AG04449 (cell line): ENCODE measurements around the gene L3MBTL3.
"Not testable (repeated sequence)": the region's sequence is repeated elsewhere in the genome, so short reads cannot be mapped to it uniquely, and the experiment has no call there.

Experiments used
- CTCF ChIA-PET: fragments of 350-600 bp; formaldehyde crosslinking; extraction: SDS; loops from one replicate; lab custom pipeline; 2021; ENCODE audit warnings: antibody characterized with exemption; lab: Yijun Ruan, JAX
- POLR2A ChIA-PET: fragments of 400-600, 350-600 bp; formaldehyde crosslinking; extraction: SDS; loops from one replicate; lab custom pipeline; 2020; ENCODE audit warnings: antibody characterized with exemption, inconsistent platforms; lab: Yijun Ruan, JAX
- DNase-seq: peaks from one replicate; pipeline ENCODE4 v3.0.0-alpha.2; 2010; ENCODE audit warnings: low read depth, low spot score
- H3K4me3 ChIP-seq: 2 replicates; pipeline ENCODE4 v1.5.1; 2011; ENCODE audit warnings: low read depth, mild to moderate bottlenecking, control low read depth, low read length
- TF ChIP-seq, protein P1 (sequence below): IDR thresholded peaks from one replicate; pipeline ENCODE4 v1.5.1; 2011; ENCODE audit warnings: mild to moderate bottlenecking, moderate library complexity, low read length, control low read depth, inconsistent platforms; ENCODE audit not compliant: insufficient read depth; ENCODE audit errors: missing control alignments

Gene L3MBTL3

DNA sequence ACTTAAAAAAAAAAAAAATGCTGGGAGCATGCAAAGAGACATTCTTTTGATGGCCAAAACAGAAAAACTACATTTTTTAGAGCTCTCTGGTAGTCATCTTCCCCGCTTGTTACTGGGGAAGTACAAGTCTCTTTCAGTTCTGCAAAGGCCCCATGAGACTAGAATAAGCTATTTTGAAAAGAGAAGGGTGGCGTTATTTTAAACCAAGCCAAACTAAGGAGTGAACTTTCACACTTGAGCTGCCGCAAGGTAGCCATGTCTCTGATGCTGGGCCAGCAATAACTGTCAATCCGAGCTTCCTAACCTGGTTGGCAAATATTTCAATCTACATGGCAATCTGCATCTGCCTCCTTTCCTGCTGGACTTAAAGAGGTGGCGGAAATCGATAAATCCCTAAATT lies 96.7 kb downstream of the L3MBTL3 start:
- DNase-seq = no peak
- POLR2A ChIA-PET = no interaction called here
- TF ChIP-seq, protein P1, sequence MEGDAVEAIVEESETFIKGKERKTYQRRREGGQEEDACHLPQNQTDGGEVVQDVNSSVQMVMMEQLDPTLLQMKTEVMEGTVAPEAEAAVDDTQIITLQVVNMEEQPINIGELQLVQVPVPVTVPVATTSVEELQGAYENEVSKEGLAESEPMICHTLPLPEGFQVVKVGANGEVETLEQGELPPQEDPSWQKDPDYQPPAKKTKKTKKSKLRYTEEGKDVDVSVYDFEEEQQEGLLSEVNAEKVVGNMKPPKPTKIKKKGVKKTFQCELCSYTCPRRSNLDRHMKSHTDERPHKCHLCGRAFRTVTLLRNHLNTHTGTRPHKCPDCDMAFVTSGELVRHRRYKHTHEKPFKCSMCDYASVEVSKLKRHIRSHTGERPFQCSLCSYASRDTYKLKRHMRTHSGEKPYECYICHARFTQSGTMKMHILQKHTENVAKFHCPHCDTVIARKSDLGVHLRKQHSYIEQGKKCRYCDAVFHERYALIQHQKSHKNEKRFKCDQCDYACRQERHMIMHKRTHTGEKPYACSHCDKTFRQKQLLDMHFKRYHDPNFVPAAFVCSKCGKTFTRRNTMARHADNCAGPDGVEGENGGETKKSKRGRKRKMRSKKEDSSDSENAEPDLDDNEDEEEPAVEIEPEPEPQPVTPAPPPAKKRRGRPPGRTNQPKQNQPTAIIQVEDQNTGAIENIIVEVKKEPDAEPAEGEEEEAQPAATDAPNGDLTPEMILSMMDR = no peak
- H3K4me3 ChIP-seq = no peak overlapping the region
- CTCF ChIA-PET = no interaction called here

DNA sequence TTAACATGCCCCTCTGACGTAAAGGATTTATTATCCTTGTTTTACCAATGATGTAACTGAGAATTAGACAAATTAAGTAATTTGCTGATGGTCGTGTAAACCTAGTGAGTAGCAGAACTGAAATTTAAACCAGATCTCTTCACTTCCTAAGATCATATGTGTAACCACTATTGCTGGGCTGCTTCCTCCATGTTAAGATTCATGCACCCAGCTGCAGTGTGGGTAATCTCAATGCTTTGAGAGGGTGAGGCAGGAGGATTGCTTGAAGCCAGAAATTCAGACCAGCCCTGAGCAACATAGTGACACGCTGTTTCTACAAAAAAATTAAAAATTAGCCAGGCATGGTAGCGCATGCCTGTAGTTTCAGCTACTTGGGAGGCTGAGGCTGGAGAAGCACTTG lies 97.9 kb downstream of the L3MBTL3 start:
- CTCF ChIA-PET = no interaction called here

DNA sequence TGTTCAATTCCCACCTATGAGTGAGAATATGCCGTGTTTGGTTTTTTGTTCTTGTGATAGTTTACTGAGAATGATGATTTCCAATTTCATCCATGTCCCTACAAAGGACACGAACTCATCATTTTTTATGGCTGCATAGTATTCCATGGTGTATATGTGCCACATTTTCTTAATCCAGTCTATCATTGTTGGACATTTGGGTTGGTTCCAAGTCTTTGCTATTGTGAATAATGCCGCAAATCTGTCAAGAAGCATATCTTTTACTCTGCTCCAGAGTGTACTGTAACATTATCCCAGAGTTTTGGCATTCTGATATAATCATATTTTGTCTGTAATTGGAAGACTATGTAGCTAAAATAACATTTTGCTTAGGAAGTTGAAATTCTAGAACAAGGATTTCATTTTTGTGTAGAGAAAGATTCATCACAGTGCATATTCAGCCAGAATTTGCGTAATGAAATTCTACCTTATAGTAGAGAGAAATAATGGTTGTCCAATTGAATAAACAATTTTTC lies 98.9 kb downstream of the L3MBTL3 start:
- POLR2A ChIA-PET, H3K4me3 ChIP-seq, DNase-seq: not testable (repeated sequence)
- CTCF ChIA-PET = interaction anchor here (1.6 kb wide), 1 partner anchor 32 kb away, joined by 3 read pairs; no protein-coding TSS in a partner anchor

More for the DNA sequence above, 97.9 kb downstream of the L3MBTL3 start:
- TF ChIP-seq, protein P1 = no peak
- no peak overlapping the region for H3K4me3 ChIP-seq
- POLR2A ChIA-PET = no interaction called here
- no peak for DNase-seq

DNA sequence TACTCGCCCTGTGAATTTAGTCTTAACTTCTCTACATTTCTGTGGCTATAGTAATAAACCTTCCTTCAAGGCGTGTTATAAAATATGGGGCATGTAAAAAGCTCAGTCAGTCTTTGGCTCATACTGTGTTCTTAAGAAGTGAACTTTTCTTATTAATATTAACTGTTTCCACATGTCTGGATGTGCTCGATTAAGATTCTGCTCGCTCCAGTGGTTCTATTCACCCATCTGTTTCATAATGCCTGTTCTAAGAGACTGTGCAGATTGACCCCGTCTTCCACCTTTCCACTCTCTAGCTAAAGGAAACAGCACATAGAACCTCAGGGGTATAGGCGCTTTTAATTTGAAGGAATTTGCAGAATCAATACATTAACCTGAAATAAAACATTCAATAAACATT lies 99.9 kb downstream of the L3MBTL3 start:
- DNase-seq = no peak
- ChIA-PET POLR2A (no interaction called here), CTCF (interaction anchor here (1.6 to 2.0 kb wide), 2 partner anchors 33 to 164 kb away, joined by 3 to 4 read pairs; no protein-coding TSS in a partner anchor)
- H3K4me3 ChIP-seq = no peak overlapping the region
- TF ChIP-seq, protein P1 = no peak

DNA sequence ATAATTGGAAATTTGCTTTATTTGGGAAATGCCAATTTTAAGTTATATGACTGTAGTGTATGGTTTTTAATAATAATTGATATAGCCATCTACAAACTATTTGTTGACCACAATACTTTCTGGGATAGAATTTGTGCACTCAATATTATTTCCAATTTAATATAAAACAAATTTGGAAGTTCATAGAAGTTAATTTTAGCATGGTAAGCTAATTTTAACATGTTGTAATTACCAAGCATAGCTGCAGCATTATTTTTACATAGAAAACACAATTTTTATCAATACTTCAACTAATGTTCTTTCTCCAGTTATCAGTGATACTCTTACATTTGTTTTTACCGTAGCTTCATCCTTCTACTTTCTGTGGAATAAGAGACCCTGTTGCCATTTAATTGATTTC lies 100.8 kb downstream of the L3MBTL3 start:
- TF ChIP-seq, protein P1 = no peak
- H3K4me3 ChIP-seq = no peak overlapping the region
- POLR2A ChIA-PET = no interaction called here
- CTCF ChIA-PET = interaction anchor here (2.0 kb wide), 1 partner anchor 163 kb away, joined by 4 read pairs; no protein-coding TSS in a partner anchor
- no peak for DNase-seq

DNA sequence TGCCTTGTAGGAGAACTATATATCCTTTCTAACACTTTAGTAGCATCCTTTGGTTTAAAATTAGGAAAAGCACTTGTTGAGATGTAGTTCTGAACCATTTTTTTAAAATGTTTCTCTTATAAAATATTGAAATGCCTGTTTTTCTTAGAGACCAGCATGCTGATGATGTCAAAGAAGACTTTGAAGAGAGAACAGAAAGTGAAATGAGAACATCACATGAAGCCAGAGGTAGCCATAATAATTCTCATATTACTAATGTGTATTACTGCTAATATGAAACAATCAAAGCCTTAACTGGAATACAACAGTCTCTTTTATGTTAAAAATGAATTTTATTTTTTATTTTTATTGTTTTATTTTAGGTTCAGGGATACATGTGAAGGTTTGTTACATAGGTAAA lies 102.3 kb downstream of the L3MBTL3 start:
- ChIA-PET POLR2A (no interaction called here), CTCF (no interaction called here)
- no peak overlapping the region for H3K4me3 ChIP-seq
- no peak for DNase-seq
- TF ChIP-seq, protein P1 = no peak

DNA sequence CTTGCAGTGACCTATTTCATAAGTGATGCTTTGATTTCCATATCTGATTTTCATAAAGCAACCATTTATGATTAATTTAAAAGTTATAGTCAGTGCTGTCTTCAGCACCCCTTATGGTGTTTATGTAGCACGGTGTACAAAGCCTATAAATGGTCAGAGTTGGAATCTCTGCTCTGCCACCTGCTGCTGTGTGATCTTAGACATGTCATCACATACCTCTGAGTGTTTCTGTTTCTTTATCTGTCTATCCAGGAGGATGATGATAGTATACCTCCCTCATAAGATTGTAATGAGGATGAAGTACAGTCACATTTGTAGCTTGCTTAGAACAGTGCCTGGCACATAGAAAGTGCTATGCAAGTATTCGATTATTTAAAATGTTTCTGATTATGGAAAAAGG lies 103.9 kb downstream of the L3MBTL3 start:
- ChIA-PET CTCF (no interaction called here), POLR2A (no interaction called here)
- no peak overlapping the region for H3K4me3 ChIP-seq
- TF ChIP-seq, protein P1 = no peak
- DNase-seq = no peak
